HEK293T (cell line): ENCODE data around the gene NBEA.

Source experiments
- ARNT ChIP-seq: fragments of 450-650 bp; IDR thresholded peaks from 2 replicates; pipeline ENCODE4 v1.6.1; 2017; ENCODE audit warnings: mild to moderate bottlenecking
- BHLHE40 ChIP-seq: fragments of 450-650 bp; IDR thresholded peaks from 2 replicates; pipeline ENCODE4 v1.6.1; 2016; ENCODE audit warnings: mild to moderate bottlenecking, moderate library complexity, borderline replicate concordance
- ELF4 ChIP-seq: fragments of 450-650 bp; IDR thresholded peaks from 2 replicates; pipeline ENCODE4 v1.6.1; 2017; ENCODE audit warnings: antibody characterized with exemption
- FOXA1 ChIP-seq: fragments of 450-650 bp; IDR thresholded peaks from 2 replicates; pipeline ENCODE4 v1.6.1; 2016; ENCODE audit warnings: mild to moderate bottlenecking
- FOXK2 ChIP-seq: fragments of 450-650 bp; IDR thresholded peaks from 2 replicates; pipeline ENCODE4 v1.6.1; 2016; ENCODE audit warnings: mild to moderate bottlenecking
- FOXM1 ChIP-seq: fragments of 450-650 bp; IDR thresholded peaks from 2 replicates; pipeline ENCODE4 v1.6.1; 2017; ENCODE audit warnings: mild to moderate bottlenecking, borderline replicate concordance
- HDGF ChIP-seq: fragments of 450-650 bp; IDR thresholded peaks from 2 replicates; pipeline ENCODE4 v1.6.1; 2017; ENCODE audit warnings: antibody characterized with exemption, borderline replicate concordance
- LEF1 ChIP-seq: fragments of 450-650 bp; IDR thresholded peaks from 2 replicates; pipeline ENCODE4 v1.6.1; 2017; ENCODE audit warnings: mild to moderate bottlenecking, borderline replicate concordance
- SUZ12 ChIP-seq: fragments of 450-650 bp; IDR thresholded peaks from 2 replicates; pipeline ENCODE4 v1.6.1; 2016; ENCODE audit warnings: mild to moderate bottlenecking

GRCh38 chr13:34900288-34900739, 41.8 kb upstream of the NBEA start:
- TF ChIP-seq BHLHE40, result no peak
- TF ChIP-seq FOXM1, result no peak
- TF ChIP-seq LEF1, result no peak
- no peak for TF ChIP-seq SUZ12
- TF ChIP-seq ARNT, result no peak
- TF ChIP-seq HDGF, result no peak
- no peak for TF ChIP-seq FOXK2
- no peak for TF ChIP-seq FOXA1
- TF ChIP-seq ELF4, result no peak
